Nephron progenitor cell (in vitro differentiated cells): ENCODE measurements around the gene PLEKHM3.

Experiments
- DNase-seq: peaks from one replicate; pipeline ENCODE4 v3.0.0; 2021
- H3K27ac Mint-ChIP-seq: 2 replicates; pipeline ENCODE4 v1.8.0; 2021; ENCODE audit warnings: mild to moderate bottlenecking, moderate library complexity, mixed read lengths
- H3K27me3 Mint-ChIP-seq: 2 replicates; pipeline ENCODE4 v1.8.0; 2021; ENCODE audit warnings: mild to moderate bottlenecking, low read depth, mixed read lengths; ENCODE audit not compliant: poor library complexity
- H3K36me3 Mint-ChIP-seq: 2 replicates; pipeline ENCODE4 v1.8.0; 2021; ENCODE audit warnings: low read depth, mixed read lengths
- H3K4me1 Mint-ChIP-seq: 2 replicates; pipeline ENCODE4 v1.8.0; 2021; ENCODE audit warnings: mixed read lengths
- H3K4me3 Mint-ChIP-seq: 2 replicates; pipeline ENCODE4 v1.8.0; 2021; ENCODE audit warnings: mild to moderate bottlenecking, moderate library complexity, mixed read lengths
- H3K9me3 Mint-ChIP-seq: 2 replicates; pipeline ENCODE4 v1.8.0; 2021; ENCODE audit warnings: mild to moderate bottlenecking, moderate library complexity, mixed read lengths
- CTCF ChIP-seq: fragments of 200-600 bp; sonication (generic); IDR thresholded peaks from 2 replicates; pipeline ENCODE4 v1.5.0; 2021; ENCODE audit warnings: antibody characterized with exemption

PLEKHM3 gene

GRCh38 chr2:207865210-207865609 lies 160.1 kb downstream of the PLEKHM3 start:
- H3K27ac Mint-ChIP-seq, result no peak overlapping the region
- no peaks in the 10 kb centered on the region for H3K27me3 Mint-ChIP-seq
- H3K36me3 Mint-ChIP-seq, result no peaks in the 10 kb centered on the region
- no peak for TF ChIP-seq CTCF
- no peak for DNase-seq
- no peak overlapping the region for H3K4me3 Mint-ChIP-seq
- H3K4me1 Mint-ChIP-seq, result peaks cover 31% of the 10 kb centered on the region
- H3K9me3 Mint-ChIP-seq, result no peaks in the 10 kb centered on the region

- Mint-ChIP-seq H3K4me1 (peaks cover 31% of the 10 kb centered on the region), H3K27ac (peak overlapping the region; percentile 90), H3K36me3 (no peaks in the 10 kb centered on the region), H3K4me3 (no peak overlapping the region), H3K9me3 (no peaks in the 10 kb centered on the region), H3K27me3 (peaks cover 4% of the 10 kb centered on the region)
- no peak for TF ChIP-seq CTCF
- no peak for DNase-seq
Observed at GRCh38 chr2:207863345-207863744, 162.0 kb downstream of the PLEKHM3 start.

GRCh38 chr2:207861789-207862188 lies 163.5 kb downstream of the PLEKHM3 start:
- no peak for TF ChIP-seq CTCF
- peaks cover 4% of the 10 kb centered on the region for H3K27me3 Mint-ChIP-seq
- H3K27ac Mint-ChIP-seq, result no peak overlapping the region
- H3K4me1 Mint-ChIP-seq, result peaks cover 26% of the 10 kb centered on the region
- H3K4me3 Mint-ChIP-seq, result no peak overlapping the region
- no peaks in the 10 kb centered on the region for H3K9me3 Mint-ChIP-seq
- DNase-seq, result no peak
- peaks cover 2% of the 10 kb centered on the region for H3K36me3 Mint-ChIP-seq

GRCh38 chr2:207860685-207861084 lies 164.6 kb downstream of the PLEKHM3 start:
- H3K4me1 Mint-ChIP-seq, result peaks cover 21% of the 10 kb centered on the region

GRCh38 chr2:207855591-207855990 lies 169.7 kb downstream of the PLEKHM3 start:
- DNase-seq, result no peak
- H3K4me3 Mint-ChIP-seq, result no peak overlapping the region
- peaks cover 10% of the 10 kb centered on the region for H3K36me3 Mint-ChIP-seq
- no peak for TF ChIP-seq CTCF
- no peak overlapping the region for H3K27ac Mint-ChIP-seq
- peaks cover 13% of the 10 kb centered on the region for H3K4me1 Mint-ChIP-seq
- H3K9me3 Mint-ChIP-seq, result no peaks in the 10 kb centered on the region
- peaks cover 11% of the 10 kb centered on the region for H3K27me3 Mint-ChIP-seq

More at GRCh38 chr2:207860685-207861084, 164.6 kb downstream of the PLEKHM3 start:
- Mint-ChIP-seq H3K27ac (no peak overlapping the region), H3K9me3 (no peaks in the 10 kb centered on the region), H3K4me3 (no peak overlapping the region), H3K36me3 (peaks cover 10% of the 10 kb centered on the region), H3K27me3 (peaks cover 4% of the 10 kb centered on the region)
- no peak for DNase-seq
- TF ChIP-seq CTCF, result no peak
